ENCODE measurements around the gene SNX30. TPM values are rescaled to one million over a fixed set of nuclear protein-coding genes. Genes with fewer than 3 reads are reported as not detected.

Gene SNX30
- total RNA-seq, 1 donor from 2014 or later: 4.3 TPM

DNA sequence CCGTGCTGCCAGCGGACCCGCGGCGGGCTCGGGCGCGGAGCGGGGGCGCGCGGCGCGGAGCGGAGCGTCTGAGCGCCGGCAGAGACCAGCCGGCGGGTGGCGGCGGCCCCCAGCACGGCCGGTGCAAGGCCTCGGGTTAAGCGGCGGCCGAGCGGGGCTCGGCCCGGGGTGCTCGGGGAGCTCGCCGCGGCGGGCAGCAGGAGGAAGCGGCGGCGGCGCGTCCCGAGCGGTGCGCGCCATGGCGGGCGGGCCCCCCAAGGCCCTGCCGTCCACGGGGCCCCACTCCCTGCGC lies 150 bp downstream of the SNX30 start:
- no peak for DNase-seq
- intact Hi-C loops (cut with micrococcal nuclease): no loop called here
- ATAC-seq: peak; percentile 13

DNA sequence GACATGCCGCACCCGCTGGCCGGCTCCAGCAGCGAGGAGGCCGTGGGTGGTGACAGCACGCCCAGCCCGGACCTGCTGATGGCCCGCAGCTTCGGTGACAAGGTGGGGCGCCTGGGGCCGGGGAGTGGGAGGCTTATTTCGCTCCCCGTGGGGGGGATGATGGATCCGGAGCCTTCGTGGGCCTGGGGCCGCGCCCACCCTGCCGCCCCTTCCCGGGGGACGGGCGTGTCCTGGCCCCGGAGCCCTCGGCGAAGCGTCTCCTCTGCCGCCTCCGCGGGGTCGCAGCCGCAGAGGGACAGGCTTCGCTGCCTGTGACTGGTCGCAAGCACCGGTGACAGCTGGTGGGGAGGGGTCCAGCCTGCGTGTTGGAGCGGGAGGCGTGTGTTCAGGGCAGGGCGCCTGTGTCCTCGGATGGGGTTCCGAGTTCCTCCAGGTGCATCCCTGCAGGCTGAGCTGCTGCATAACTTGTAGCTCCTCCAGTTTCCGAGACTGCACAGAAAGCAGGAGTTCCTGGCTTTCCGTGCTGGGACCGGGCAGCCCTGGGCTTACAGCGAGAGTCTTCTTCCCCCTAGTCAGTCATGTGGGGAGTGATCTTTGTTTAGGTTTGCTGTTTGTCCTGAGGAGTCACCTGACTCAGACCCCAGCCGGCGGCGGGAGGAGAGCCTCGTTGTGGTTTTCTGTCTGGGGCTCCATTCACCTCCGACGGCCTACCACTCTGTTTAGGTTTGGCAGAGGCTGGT lies 666 bp downstream of the SNX30 start:
- DNase-seq: peak; percentile 54
- intact Hi-C loops (cut with micrococcal nuclease): no loop called here
- peak; percentile 16 for ATAC-seq

- intact Hi-C loops (cut with micrococcal nuclease): no loop called here
- ATAC-seq (no peak), DNase-seq (no peak)
Measured at GRCh38 chr9:112752334-112753125, 2.0 kb downstream of the SNX30 start.

- no peak for DNase-seq
- ATAC-seq: no peak
- intact Hi-C loops (cut with micrococcal nuclease): no loop called here
Measured at GRCh38 chr9:112753725-112754124, 3.2 kb downstream of the SNX30 start.

DNA sequence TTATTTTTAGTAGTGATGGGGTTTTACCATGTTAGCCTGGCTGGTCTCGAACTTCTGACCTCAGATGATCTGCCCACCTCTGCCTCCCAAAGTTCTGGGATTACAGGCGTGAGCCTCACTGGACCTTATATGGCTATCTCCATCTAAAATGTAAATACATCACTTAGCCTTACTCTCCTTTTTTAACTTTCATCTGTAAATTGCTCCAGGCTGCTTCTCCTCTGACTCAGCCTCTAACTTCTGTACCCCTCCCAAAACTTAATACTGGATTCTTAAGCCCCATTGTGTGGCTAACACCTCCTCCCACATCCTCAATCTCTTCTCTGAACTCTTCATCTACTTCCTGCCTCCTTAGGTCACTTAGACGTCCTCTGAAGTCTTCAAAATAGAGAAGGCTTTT lies 4.0 kb downstream of the SNX30 start:
- intact Hi-C loops (cut with micrococcal nuclease): no loop called here
- DNase-seq: no peak
- ATAC-seq: no peak

DNA sequence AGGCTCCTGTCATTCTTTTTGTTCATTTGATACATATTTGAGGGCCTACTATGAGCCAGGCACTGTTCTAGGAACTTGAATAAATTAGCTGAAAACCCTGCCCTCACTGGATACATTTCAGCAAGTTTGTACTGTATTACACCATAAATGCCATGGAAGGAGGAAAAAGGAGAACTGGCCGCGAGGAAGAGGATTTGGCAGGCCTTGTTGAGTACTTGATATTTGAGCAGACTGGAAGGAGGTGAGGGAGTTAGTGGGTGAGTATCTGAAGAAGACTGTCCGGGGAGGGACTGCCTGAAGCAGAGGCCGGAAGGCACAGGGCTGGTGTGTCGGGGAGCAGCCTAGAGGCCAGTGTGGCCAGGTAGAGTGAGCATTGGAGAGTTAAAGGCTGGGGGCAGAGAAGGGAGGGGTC lies 4.5 kb downstream of the SNX30 start:
- no peak for DNase-seq
- intact Hi-C loops (cut with micrococcal nuclease): no loop called here
- ATAC-seq: no peak

DNA sequence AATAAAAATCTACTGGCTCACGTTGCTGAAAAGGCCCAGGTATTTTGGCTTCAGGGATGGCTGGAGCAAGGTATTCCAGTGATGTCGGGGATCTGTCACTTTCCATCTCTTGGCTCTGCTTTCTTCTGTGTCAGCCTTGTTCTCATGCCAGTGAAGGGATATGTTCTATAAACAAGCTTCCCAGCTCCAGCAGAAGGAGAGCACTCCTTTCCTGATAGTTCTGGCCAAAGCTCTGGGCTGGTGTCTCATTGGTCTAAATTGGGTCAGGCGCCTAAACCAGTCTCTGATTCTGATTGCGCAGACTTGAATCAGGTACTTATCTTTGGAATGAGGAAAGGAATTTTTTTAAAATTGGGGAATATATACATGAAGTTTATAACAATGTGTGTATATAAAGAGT lies 5.1 kb downstream of the SNX30 start:
- ATAC-seq: peak; percentile 70
- intact Hi-C loops (cut with micrococcal nuclease): no loop called here
- no peak for DNase-seq

DNA sequence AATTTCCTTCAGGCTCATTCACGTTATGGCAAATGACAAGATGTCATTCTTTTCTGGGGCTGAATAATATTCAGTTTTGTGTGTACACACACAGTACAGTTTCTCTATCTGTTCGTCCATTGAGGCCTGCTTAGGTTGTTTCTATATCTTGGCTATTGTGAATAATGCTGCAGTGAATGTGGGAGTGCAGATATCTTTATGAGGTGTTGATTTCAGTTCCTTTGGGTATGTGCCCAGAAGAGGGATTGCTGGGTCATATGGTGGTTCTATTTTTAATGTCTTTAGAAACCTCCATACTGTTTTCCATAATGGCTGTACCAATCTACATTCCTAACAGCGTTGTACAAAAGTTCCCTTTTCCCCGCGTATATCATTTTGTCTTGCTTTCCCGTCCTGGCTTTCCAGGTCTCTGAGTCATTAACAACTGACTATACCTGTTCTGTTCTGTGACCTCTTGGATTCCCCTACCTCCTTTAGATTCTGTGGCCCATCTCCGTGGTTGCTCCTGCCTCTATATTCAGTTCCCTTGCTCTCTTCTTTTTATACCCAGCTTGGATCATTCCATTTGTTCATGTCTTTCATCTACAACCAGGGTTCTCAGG lies 6.8 kb downstream of the SNX30 start:
- ATAC-seq: peak; percentile 64
- intact Hi-C loops (cut with micrococcal nuclease): no loop called here
- no peak for DNase-seq

DNA sequence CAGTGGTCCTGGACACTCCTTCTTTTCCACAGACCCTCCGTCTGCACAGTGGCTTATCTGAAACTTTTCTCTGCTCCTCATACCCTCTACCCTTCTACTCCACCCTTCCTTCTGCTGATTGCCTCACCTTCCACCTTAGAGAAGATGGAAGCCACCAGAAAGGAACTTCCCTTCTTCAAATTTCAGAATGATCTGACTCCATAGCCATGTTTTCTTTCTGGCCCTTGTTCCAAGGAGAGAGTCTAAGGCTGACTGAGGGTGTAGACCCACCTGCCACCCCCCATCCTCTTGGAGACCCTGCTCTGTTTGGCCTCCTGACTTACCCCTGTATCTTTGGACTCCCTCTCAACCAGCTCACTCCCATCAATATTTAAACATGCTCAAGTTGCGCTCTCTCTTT lies 7.4 kb downstream of the SNX30 start:
- intact Hi-C loops (cut with micrococcal nuclease): no loop called here
- ATAC-seq (no peak), DNase-seq (no peak)

DNA sequence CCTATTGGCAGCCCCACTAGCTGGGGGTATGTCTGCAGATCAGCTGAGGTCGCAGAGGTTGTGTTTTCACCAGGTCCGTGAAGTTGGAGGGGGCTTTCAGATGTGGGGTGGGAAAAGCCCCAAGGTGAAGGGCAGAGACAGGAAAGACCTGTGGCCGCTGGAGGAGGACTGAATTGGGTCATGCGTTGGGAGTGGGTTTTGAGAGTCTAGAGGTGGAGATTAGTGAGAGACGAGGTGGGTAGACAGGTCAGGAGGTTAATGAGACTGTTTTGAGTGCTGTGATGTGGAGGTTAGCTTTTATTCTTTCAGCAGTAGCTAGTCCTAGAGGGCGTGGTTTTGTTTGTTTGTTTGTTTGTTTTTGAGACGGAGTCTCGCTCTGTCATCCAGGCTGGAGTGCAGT lies 10.3 kb downstream of the SNX30 start:
- DNase-seq (no peak), ATAC-seq (no peak)
- intact Hi-C loops (cut with micrococcal nuclease): no loop called here

GRCh38 chr9:112761912-112762655 lies 11.5 kb downstream of the SNX30 start:
- DNase-seq (no peak), ATAC-seq (no peak)
- intact Hi-C loops (cut with micrococcal nuclease): no loop called here

DNA sequence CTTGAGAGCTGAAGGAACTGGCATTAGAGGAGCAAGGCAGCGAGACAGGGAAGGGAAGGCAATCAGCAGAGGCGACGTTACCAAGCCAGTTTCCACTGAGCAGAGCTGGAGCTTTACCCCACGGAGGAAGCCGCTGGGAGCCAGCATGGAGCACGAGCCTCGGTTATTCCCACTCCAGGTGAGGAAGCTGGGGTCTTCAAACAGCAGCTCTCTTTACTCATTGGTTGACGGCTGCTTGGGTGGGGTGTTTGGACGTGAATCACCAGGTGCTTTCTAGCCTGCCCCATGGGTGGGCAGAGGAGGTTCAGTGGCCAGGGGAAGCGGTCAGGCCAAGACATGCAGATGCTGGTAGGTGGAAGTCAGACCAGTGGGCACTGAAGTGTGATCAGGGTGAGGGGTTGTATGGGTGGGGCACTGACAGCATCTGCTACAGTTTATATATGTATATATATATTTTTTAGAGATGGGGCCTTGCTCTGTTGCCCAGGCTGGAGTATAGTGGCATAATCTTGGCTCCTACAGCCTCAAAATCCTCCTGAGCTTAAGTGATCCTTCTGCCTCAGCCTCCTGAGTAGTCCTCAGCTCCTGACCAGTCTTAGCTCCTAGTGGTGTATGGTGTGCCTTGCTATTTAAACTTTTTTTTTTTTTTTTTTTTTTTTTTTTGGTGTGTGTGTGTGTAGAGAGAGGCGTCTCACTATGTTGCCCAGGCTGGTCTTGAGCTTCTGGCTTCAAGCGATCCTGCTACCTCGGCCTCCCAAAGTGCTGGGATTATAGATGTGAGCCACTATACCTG lies 12.4 kb downstream of the SNX30 start:
- no peak for DNase-seq
- no peak for ATAC-seq
- intact Hi-C loops (cut with micrococcal nuclease): no loop called here

GRCh38 chr9:112764344-112764743 lies 13.8 kb downstream of the SNX30 start:
- no peak for ATAC-seq
- no peak for DNase-seq
- intact Hi-C loops (cut with micrococcal nuclease): no loop called here

- intact Hi-C loops (cut with micrococcal nuclease): no loop called here
- DNase-seq (no peak), ATAC-seq (no peak)
Measured at GRCh38 chr9:112764837-112765236, 14.3 kb downstream of the SNX30 start.

DNA sequence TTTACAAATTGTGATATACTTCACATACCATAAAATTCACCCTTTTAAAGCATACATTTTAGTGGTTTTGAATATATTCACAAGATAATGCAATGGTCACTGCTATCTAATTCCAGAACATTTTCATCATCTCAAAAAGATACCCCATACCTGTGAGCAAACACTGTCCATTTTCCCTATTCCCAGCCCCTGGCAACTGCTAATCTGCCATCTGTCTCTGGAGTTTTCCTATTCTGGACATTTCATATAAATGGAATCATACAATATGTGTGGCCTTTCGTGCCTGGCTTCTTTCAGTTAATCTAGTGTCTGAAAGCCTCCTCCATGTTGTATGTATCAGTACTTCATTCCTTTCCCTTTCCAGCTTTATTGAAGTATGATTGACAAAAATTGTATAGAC lies 14.7 kb downstream of the SNX30 start:
- ATAC-seq (no peak), DNase-seq (no peak)
- intact Hi-C loops (cut with micrococcal nuclease): no loop called here

- intact Hi-C loops (cut with micrococcal nuclease): no loop called here
- ATAC-seq: no peak
- DNase-seq: no peak
Measured at GRCh38 chr9:112771359-112772214, 21.0 kb downstream of the SNX30 start.

DNA sequence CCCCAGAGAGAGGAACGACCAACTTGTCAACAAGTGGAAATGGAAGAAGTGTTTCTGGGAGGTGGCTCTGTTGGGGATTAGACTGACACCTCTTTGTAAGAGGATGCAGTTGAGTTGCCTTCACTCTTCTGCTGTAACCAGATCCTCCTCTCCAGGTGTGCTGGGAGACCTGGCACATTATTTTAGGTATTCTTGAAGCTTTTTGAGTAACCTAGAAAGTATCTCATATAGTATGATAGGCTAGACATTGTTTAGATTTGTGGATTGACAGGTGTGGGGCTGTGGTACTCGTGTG lies 21.6 kb downstream of the SNX30 start:
- intact Hi-C loops (cut with micrococcal nuclease): no loop called here
- ATAC-seq (no peak), DNase-seq (no peak)

- DNase-seq (no peak), ATAC-seq (no peak)
- intact Hi-C loops (cut with micrococcal nuclease): no loop called here
Measured at GRCh38 chr9:112772551-112772950, 22.0 kb downstream of the SNX30 start.
